Amniotic epithelial cell (primary cell): ENCODE measurements around the gene AGRN.
"Not testable (repeated sequence)": the region's sequence is repeated elsewhere in the genome, so short reads cannot be mapped to it uniquely, and the experiment has no call there.

ENCODE experiments used
- DNase-seq: peaks from one replicate; pipeline ENCODE4 v3.0.0-alpha.2; 2010; ENCODE audit warnings: low read depth

The AGRN gene

DNA sequence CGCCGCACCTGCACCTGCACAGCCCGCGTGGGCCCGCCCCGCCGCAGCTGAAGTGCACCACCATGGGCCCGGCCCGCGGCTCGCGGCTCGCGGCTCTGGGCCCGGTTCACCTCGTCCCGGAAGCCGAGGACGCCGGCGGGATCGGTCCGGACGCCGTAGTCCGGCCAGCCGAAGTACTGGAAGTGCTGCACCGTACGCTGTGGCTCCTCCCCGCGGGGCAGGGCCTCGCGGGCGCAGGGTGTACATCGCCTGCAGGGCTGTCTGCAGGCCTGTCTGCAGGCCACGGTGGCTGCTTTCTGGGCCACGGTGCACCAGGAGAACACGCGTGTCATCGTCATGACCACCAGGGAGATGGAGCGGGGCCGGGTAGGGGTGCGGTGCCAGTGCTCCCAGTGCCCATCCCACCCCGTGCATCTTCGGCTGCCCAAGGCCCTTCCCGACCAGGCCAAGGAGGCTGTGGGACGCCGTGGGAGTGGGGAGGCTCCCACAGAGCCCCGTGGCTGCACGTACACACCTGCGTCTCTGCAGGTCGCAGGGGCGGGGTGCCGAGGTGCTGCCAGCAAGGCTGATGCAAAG is 47.5 kb downstream of the AGRN start:
- DNase-seq, result no peak

DNA sequence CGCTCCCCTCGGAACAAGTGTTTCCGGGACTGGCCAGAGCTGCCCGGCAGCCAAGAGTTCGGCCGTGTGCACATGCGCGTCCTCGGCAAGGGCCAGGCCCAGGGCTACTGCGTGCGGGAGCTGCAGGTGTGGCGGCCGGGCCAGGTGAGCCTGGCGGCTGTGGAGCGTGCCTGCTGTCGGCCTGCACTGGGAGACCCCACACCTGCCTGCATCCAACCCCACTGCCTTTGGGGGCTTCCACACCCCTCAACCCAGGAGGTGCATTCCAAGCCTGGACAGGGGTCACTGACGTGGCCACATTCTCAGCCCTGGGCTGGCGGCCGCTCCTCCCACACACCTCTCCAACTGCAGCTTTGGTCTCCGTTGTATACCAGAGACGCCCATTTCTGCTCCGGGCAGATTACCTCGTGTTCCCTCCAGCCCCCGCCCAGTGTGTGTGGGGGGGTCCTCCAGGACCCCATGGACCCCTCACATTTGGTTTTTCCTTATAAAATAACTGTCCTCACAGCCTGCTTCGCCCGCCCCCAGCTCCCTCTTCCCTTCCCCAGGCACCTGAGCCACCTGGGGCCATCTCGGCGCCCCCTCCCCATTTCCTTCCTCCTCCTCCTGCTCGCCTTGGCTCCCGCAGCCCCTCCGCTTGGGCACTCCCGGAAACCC is 48.1 kb downstream of the AGRN start:
- no peak for DNase-seq

DNA sequence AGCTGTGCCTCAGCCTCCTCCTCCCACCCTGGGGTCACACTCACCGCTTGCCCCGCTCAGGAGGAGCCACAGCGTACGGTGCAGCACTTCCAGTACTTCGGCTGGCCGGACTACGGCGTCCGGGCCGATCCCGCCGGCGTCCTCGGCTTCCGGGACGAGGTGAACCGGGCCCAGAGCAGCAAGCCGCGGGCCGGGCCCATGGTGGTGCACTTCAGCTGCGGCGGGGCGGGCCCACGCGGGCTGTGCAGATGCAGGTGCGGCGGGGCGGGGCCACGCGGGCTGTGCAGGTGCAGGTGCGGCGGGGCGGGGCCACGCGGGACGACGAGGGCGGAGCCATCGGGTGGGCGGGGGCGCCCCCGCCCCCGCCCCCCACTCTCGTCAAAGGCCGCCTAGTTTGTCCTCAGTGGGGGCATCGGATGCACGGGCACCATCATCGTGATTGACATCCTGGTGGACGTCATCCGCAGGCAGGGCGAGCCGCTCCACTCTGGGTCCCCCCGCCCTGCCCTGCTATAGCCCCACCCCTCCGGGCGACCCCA is 48.7 kb downstream of the AGRN start:
- no peak for DNase-seq

DNA sequence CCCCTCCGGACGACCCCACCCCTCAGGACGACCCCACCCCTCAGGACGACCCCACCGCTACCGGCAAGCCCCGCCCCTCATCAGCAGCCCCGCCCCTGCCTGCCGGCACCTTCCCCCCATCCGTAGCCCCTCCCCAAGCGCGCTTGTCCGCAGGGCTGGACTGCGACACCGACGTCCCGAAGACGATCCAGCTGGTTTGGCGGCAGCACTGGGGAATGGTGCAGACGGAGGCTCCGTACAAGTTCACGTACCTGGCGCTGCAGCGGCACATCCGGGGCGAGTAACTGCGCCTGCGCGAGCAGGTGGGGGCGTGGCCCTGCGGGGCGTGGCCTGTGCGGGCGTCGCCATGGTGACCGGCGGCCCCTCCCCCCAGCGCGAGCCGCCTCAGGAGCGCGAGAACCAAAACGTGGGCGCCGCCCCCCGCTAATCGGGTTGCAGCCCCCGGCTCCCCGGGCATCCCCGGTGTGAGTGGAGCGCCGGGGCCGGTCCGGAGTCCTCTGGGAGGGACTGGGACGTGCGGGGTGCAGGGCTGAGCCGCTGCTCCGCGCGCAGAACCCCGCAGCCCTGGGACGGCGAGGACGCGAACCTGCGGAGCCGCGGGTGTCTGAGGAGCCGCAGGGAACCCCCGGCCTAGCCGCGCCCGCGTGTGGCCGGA is 49.3 kb downstream of the AGRN start:
- peak; percentile 31 for DNase-seq

DNA sequence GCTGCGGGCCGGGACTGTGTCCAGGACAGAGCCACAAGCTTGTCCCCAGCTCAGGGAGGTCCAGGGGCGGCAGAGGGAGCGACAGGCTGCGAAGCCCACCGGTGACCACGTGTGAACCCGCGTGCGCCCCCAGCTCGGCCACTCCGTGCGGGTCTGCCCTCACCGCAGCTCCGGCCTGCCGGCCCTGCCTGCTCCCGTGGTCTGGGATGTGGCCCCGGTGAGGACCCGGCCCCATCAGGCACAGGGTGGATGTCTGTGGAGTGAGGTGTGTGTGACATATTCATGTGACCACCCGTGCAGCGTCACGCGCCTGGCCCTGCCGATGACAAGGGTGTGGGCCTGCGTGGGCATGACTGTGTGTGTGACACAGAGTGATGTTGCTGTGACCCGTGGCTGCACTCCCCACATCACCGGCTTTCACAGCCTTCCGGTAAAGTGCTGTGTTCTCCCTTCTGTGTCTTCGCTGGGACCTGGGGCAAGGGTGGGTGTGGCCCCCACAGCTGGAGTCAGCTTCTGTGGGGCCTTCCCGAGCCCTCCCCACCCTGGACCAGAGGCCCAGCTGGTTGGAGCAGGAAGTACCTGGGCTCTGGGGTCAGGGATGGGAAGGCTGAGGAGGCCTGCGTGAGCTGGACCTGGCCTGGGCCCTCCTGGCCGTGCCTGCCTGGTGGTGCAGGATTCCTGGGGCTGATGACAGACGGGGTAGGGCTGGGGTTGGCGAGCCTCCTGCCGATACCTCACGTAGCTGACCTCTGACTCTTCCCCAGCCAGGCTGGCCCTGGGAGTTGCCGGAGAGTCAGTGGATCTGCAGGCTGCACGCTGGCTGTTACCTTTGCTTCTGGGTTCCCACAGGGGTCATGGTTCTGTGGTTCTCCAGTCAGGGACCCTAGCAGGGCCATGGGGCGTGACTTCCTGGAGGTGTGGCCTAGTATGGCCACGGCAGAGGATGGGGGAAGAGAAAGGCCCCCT is 50.1 kb downstream of the AGRN start:
- DNase-seq, result no peak

DNA sequence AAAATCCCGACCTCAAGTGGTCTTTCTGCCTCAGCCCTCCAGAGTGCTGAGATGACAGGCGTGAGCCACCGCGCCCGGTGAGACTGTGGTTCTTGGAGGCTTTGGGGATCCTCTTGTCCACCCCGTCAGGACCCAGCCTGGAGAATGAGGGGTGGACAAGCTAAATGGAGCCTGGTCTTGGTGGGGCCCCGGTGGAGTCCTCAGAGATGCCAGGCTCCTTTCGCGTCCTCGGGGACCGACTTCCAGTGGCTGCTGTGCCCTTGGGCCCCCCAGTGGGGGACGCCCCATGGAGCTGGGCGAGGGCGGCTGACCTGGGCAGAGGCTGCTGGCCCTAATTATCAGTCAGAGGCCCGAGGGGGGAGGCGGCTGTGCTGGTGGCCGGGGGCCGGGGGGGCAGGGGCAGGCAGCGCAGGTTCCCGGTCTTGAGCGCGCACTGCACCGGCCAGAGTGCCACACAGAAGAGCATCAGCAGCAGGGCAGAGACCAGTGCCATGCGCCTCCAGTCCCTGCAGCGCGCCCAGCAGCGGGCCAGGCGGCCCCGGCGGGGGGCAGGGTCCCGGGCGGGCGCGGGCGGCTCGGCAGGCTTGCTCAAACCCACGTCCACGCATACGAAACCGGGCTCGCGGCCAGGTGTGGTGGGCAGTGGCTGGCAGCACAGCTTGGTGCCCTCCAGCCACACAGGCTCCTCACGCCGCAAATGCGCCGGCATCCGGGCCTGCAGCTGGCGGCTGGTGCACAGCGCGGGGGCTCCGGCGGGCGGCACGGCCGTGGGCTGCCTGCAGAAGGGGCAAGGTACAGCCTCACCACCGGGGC is 51.8 kb downstream of the AGRN start:
- no peak for DNase-seq

DNA sequence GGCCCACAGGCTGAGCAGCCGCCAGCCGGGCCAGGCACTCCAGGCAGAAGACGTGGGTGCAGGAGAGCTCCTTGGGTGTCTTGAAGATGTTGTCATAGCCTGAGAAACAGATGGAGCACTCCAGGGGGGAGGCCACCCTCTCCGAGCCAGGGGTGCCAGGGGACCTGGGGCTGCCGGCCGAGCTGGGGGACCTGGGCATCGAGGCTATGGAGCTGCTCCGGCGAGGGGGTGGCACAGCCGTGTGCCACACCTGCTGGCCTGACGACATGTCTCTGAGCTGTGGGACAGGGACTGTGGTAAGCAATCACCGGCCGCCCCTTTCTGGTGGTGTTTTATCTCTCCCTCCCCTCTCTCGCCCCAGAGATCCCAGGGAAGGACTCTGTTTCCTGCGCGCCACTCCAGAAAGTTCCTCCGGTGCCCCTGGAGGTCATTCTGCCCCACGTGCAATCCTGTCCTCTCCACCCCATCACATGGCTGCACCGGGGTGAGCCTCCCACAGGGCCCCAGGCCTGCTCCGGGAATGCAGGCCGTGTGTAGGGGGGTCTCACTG is 52.5 kb downstream of the AGRN start:
- DNase-seq, result no peak

DNA sequence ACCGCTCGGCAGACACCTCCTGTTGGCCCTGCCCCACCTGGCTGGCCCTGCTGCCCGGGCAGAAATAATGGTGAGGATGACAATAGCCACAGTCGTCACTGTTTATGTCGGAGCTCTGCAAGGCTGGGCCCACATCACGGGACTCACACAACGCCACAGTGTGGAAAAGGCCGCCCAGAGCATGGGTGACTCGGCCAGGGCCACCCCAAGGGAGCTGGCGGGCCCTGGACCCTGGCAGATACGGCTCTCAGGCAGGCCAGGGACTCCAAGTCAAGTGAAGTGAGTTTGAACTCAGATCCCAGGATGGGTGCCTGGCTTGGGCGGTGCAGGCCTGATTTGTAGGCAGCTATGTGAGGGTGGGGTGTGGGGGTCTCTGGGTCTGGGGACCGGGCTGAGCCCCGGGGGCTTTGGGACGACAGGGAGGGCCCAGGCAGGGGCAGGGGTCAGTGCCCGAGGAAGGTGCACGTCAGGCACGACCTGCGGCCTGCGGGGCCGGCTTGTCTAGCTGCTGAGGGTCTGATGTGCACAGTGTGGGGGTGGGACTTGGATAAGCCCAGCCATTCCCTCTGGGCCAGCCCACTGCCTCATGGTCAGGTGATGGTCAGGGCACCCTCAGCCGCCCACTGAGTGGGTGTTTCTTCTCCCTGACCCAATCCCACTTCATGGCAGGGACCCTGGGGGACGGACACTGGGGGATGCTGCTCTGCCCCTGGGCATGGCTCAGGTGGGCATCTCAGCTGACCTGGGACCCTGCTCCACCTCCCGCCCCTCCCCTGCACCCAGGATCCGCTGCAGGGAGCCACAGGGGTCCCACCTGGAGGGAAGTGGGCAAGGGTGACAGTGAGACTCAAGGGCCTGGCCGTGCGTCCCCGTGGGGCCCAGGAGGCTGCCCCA is 53.2 kb downstream of the AGRN start:
- no peak for DNase-seq

DNA sequence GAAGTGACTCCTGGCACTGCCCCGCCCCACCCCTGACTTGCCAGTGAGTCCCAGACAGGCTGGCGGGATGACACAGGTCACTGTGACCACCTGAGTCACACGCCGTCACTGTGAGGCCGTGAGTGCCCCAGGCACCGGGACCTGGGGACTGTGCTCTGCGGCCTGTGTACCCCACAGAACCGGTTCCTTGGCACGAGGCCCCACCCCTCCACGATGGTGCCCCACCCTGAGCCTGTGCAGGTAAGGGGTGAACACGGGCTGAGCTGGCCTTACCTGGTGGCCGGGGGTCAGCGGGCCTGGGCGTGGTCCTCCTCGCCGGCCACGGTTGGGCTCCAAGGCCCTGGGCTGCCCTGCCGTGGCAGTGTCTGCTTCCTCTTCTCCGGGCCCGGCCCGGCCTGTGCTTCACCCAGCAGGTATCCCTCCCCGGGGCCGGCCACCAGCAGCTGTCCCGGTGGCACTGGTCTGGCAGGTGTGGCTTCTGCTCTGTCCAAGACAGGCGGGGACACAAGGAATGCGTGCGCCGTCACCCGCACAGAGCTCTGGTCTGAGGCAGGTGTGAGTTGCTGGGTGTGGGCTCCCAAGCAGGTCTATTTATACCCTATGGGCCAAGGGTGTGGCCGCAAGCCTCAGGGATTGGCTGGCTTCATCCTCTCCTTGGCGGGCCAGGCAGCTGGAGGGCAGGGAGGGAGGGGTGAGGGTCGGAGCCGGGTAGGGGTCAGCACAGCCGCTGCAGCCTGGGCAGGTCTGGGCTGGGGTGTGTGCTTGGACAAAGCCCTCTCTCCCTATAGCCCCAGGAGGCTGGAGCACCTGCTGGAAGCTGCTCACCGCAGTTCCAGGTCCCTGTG is 54.0 kb downstream of the AGRN start, which contains the start of gene RNF223:
Gene RNF223 (minus strand): TSS at position 564 of the 845 bp plus-strand sequence. CDS start 1,740 bp downstream, outside the sequence.
- DNase-seq, result no peak

DNA sequence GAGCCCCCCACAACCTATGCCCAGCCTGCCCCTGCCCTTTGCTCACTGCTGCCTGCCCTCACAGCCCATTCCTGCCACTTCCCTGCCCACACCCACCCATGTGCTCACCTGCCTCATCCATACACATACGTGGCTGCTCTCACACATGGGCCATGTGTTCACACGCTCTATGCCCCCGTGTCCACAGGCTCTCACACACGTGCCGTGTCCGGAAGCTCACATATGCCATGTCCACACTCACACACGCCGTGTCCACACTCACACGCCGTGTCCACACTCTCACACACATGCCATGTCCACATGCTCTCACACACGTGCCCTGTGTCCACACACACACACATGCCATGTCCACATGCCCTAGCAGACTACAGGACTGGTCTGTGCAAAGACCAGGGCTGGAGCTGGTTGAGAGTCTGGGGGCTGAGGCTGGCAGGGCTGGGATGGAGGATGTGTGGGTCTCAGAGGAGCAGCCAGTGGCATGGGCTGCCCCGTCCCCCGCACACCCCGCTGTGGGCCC is 54.8 kb downstream of the AGRN start:
- no peak for DNase-seq

DNA sequence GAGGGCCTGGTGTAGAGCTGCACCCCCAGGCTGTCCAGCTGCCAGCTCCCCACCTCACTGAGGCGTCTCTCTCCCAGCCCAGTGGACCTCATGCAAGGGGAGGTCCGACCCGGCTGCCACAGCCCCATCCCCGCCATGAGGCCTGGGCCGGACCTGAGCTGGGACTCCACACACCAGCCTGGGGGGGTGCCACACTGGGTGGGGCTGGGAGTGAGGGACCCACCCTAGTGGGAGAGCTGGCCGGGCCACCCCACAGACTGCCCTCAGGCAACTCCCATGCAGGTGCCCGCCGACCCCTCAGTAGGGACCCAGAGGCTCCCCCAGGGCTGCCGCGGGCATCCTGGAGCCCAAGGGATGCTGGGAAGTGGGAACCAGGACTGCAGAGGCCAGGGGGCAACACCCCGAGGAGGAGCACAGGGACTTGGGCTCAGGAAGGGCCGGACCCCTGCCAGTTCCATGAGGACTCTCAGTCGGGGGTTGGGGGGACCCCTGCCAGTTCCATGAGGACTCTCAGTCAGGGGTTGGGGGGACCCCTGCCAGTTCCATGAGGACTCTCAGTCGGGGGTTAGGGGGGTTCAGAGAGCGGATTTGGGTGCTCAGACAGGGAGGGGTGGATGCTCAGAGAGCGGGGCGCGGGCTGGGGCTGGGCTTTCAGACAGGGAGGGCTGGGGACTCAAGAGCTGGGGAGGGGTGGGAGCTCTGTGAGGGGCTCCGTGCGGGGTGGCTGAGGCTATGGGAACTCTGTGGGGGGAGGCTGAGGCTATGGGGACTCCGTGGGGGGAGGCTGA is 55.4 kb downstream of the AGRN start:
- no peak for DNase-seq

DNA sequence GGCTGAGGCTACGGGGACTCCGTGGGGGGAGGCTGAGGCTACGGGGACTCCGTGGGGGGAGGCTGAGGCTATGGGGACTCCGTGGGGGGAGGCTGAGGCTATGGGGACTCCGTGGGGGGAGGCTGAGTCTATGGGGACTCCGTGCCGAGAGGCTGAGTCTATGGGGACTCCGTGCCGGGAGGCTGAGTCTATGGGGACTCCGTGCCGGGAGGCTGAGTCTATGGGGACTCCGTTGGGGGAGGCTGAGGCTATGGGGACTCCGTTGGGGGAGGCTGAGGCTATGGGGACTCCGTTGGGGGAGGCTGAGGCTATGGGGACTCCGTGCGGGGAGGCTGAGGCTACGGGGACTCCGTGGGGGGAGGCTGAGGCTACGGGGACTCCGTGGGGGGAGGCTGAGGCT is 57.5 kb downstream of the AGRN start:
- DNase-seq, result not testable (repeated sequence)

DNA sequence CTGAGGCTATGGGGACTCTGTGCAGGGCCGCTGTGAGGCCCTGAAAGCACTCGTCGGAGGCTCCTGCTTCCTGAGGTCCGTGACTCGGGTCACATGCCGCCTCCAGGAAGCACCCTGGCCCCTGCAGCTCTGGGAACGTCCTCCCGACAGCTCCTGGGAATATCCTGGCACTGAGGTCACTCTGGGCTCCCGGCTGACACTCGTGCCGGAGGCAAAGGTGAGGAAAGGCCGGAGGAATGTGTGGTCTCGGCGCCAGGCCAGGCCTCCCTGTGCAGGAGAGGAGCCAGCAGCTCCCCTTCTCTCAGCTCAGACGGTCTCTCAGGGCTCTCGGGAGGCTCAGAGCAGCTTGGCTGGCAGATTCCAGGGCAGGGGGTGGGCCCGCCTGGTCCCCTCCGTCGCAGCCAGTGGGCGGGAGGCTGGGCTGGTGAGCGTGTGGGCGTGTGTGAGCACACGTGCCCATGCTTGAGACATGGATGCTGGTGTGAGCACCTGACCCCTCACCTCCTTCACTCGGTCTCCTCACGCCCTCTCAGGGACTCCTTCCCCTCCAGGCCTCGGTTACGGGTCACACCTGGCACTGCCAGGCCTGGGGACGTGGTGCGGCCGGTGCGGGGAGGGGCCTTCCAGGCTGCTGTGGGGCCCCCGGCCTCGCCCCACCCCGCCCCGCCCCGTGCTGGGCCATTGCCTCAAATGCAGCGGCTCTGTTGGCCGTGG is 59.6 kb downstream of the AGRN start:
- peak; percentile 80 for DNase-seq

DNA sequence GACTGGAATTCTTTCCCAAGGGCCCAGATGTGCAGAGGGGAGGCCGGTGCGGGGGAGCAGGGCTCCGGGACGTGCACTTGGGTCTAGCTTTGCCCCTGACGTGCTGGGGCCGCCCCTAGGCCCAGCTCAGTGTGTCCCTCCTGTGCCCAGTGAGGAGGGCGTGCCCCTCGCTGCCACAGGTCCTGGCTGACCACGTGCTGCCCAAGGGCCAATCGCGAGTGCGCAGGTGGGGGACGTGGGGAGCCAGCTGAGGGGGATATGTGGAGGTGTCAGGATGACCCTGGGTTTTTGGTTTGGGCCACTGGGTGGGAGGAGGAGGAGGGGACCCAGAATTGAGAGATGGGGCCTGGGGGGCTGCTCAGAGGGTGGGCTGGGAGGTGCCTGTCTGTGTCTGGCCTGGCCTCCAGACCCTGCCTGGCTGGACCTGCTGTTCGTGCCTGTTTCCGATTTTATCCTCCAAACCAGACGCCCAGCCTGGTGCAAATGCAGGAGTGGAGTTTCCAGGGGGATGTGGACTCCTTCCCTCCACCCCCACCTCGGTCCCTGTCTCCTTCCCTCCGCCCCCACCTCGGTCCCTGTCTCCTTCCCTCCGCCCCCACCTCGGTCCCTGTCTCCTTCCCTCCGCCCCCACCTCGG is 60.3 kb downstream of the AGRN start:
- peak; percentile 10 for DNase-seq

DNA sequence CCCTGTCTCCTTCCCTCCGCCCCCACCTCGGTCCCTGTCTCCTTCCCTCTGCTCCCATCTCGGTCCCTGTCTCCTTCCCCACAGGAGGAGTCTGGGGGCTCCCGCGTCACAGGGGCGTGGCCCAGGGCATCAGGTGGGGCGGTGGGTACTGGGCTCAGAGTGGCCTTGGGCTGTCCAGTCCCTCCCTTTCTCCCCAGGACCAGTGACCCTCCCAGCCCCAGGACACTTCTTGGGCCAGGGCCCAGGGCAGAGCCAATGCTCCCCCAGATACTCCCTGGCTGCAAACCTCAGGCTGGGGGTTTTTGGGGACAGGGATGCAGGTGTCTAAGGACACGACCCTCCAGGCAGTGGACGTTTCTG is 61.0 kb downstream of the AGRN start:
- DNase-seq, result no peak

DNA sequence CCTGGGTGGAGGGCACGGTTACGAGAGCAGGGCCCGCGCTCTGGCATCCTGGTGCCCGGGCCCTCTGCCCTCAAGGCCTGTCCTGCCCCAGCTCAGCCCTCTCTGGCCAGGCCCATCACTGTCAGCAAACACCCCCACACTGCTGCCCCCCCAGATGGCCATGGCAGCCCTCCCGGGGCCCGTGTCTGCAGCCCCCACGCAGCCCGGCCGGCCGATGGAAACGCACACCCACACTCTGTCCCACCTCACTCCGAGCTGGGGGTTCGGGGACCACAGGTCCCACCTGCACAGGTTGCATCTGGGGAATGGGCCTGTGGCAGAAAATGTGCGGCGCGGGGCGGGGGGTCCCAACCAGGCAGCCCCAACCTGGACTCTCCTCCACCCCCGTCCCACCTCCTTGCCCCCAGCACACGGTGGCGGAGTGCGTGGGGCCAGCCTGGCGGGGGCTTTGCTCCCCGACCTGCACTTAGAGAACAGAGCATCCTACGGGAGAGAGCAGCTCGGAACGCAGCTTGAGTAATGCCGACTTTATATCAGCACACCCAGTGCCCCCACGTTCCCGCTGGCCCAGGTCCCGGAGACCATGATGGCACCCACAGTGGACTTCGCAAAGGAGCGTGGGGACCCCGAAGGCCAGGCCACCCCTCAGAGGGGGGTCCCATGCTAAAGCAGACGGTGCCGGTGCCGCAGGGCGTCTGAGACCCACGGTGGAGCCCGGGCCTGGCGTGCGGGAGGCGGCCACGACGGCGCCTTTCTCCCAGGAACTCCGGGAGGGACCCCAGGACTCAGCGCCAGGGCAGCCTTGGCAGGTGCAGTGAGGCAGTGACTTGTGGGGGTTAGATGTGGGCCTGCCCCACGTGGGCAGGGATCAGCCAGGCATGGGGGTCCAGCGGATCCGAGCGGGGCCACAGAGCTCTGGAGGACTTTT is 61.7 kb downstream of the AGRN start:
- no peak for DNase-seq
